B cell (primary cell): ENCODE measurements around the gene MOB1A.

Experiments used
- CTCF ChIP-seq: fragments of 200-600 bp; IDR thresholded peaks from one replicate; pipeline ENCODE4 v1.8.0; 2022; ENCODE audit warnings: antibody characterized with exemption, mild to moderate bottlenecking
- EZH2 ChIP-seq: IDR thresholded peaks from 2 replicates; pipeline ENCODE4 v1.6.1; 2012; ENCODE audit warnings: borderline replicate concordance, low read depth, mild to moderate bottlenecking, moderate library complexity, low read length; ENCODE audit not compliant: insufficient read depth, poor library complexity, severe bottlenecking

GRCh38 chr2:74219846-74220486 is 41.3 kb upstream of the MOB1A start:
- TF ChIP-seq CTCF (no peak), EZH2 (no peak)
